AG04450 (cell line): ENCODE results near the gene PGS1. TPM values are rescaled to one million over a fixed set of nuclear protein-coding genes. Genes with fewer than 3 reads are reported as not detected.
A peak's percentile ranks its signal among the peaks of the same experiment; 100 is the strongest.

Experiments
- CTCF ChIA-PET: fragments of 300-600, 350-600 bp; formaldehyde crosslinking; extraction: SDS; loops from one replicate; lab custom pipeline; 2022; ENCODE audit warnings: antibody characterized with exemption, inconsistent platforms; lab: Charles Lee
- POLR2A ChIA-PET: fragments of 350-600 bp; formaldehyde crosslinking; extraction: SDS; loops from one replicate; lab custom pipeline; 2021; ENCODE audit warnings: antibody characterized with exemption, inconsistent platforms; lab: Yijun Ruan, JAX
- DNase-seq: peaks from one replicate; pipeline ENCODE4 v3.0.0-alpha.2; 2011; ENCODE audit warnings: low read depth, low spot score
- H3K27ac ChIP-seq: one replicate; pipeline ENCODE4 v1.5.1; 2012; ENCODE audit warnings: low read depth, low read length, control low read depth
- H3K27me3 ChIP-seq: one replicate; pipeline ENCODE4 v1.6.0; 2012; ENCODE audit warnings: low read length; ENCODE audit not compliant: control insufficient read depth, insufficient read depth
- H3K4me3 ChIP-seq: 2 replicates; pipeline ENCODE4 v1.5.1; 2011; ENCODE audit warnings: mild to moderate bottlenecking, low read depth, low read length, control low read depth
- H3K9me3 ChIP-seq: 2 replicates; pipeline ENCODE4 v1.5.1; 2012; ENCODE audit warnings: low read length; ENCODE audit not compliant: control insufficient read depth, insufficient read depth
- polyA plus RNA-seq: library from polyadenylated mRNA; depleted of rRNA; stranded (reverse); fragments of >200 nt; gene quantifications from 2 replicates; pipeline ENCODE4 v1.2.3, GENCODE V29; 2011
- TF ChIP-seq, protein P1 (sequence below): IDR thresholded peaks from 2 replicates; pipeline ENCODE4 v1.5.1; 2011; ENCODE audit warnings: low read depth, low read length, control low read depth, inconsistent platforms

PGS1 gene
- polyA plus RNA-seq, 1 experiment, result 31.0 TPM

DNA sequence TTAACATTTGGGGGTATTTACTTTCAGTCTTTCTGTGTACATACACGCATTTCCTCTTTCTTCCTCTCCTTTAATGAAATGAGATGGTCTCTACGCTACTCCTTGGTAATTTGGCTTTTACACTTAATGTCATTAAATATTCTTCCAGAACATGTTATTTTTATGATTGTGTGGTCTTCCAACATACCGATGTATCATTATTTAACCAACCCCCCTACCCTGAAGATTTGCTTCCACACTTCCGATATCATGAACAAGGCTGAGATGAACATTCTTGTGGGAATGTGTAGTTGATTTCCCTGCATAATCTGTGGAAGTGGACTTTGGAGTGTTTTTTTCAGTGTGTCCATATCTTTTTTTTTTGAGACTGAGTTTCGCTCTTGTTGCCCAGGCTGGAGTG lies 2.3 kb upstream of the PGS1 start:
- TF ChIP-seq, protein P1, sequence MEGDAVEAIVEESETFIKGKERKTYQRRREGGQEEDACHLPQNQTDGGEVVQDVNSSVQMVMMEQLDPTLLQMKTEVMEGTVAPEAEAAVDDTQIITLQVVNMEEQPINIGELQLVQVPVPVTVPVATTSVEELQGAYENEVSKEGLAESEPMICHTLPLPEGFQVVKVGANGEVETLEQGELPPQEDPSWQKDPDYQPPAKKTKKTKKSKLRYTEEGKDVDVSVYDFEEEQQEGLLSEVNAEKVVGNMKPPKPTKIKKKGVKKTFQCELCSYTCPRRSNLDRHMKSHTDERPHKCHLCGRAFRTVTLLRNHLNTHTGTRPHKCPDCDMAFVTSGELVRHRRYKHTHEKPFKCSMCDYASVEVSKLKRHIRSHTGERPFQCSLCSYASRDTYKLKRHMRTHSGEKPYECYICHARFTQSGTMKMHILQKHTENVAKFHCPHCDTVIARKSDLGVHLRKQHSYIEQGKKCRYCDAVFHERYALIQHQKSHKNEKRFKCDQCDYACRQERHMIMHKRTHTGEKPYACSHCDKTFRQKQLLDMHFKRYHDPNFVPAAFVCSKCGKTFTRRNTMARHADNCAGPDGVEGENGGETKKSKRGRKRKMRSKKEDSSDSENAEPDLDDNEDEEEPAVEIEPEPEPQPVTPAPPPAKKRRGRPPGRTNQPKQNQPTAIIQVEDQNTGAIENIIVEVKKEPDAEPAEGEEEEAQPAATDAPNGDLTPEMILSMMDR, result no peak
- peaks cover 4% of the 10 kb centered on the region; the same call in 1 of the 2 replicates for H3K9me3 ChIP-seq
- H3K27ac ChIP-seq, result peak overlapping the region; percentile 84
- H3K4me3 ChIP-seq, result no peak overlapping the region
- ChIA-PET CTCF (interaction anchor here (0.7 to 0.8 kb wide), 2 partner anchors 11 to 16 kb away, joined by 3 read pairs; no protein-coding TSS in a partner anchor), POLR2A (interaction anchor here (0.6 to 3.6 kb wide), 7 partner anchors 8 to 51 kb away, joined by 3 to 21 read pairs (median 7); partner anchors contain the start of gene SOCS3)
- H3K27me3 ChIP-seq, result no peaks in the 10 kb centered on the region
- DNase-seq, result no peak

DNA sequence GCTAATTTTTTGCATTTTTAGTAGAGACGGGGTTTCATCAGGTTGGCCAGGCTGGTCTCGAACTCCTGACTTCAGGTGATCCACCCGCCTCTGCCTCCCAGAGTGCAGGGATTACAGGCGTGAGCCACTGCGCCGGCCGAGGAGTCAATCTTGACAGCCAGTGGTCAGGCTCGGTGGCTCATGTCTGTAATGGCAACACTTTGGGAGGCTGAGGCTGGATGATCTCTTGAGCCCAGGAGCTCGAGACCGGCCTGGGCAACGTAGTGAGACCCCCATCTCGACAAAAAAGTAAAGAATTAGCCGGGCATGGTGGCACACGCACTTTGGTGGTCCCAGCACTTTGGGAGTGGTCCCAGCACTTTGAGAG lies 608 bp upstream of the PGS1 start:
- Histone ChIP-seq H3K27ac (peak overlapping the region; percentile 98), H3K27me3 (no peaks in the 10 kb centered on the region), H3K9me3 (peaks cover 4% of the 10 kb centered on the region; the same call in 1 of the 2 replicates), H3K4me3 (peak overlapping the region; percentile 89)
- no peak for DNase-seq
- POLR2A ChIA-PET, result interaction anchor here (0.8 kb wide), 1 partner anchor 70 kb away, joined by 6 read pairs; no protein-coding TSS in a partner anchor
- TF ChIP-seq, protein P1, result no peak
- CTCF ChIA-PET, result no interaction called here

DNA sequence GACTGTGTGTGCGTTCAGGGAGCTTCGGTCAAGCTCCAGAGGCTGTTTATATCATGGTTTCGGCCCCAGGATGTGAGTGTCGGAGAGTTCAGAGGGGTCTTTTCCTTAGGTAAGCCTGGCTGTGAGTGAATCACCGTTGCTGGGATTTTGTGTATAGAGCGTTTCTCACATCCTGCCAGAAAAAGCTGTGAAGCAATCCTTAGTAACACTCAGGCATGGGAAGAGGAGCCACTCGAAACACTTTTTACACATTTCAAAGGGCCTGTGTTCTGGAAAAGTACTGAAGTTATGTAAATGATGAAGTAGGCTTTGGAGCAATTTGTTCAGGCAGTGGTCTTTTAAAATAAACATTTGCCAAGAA lies 662 bp downstream of the PGS1 start:
- Histone ChIP-seq H3K27ac (peak overlapping the region; percentile 98), H3K4me3 (peak overlapping the region; percentile 89), H3K9me3 (peaks cover 4% of the 10 kb centered on the region; the same call in 1 of the 2 replicates), H3K27me3 (no peaks in the 10 kb centered on the region)
- ChIA-PET POLR2A (interaction anchor here (0.6 to 1.4 kb wide), 6 partner anchors 9 to 65 kb away, joined by 3 to 6 read pairs (median 4); no protein-coding TSS in a partner anchor), CTCF (interaction anchor here (1.3 to 2.1 kb wide), 2 partner anchors 18 to 330 kb away, joined by 4 to 9 read pairs; no protein-coding TSS in a partner anchor)
- TF ChIP-seq, protein P1, result no peak
- DNase-seq, result peak; percentile 65

DNA sequence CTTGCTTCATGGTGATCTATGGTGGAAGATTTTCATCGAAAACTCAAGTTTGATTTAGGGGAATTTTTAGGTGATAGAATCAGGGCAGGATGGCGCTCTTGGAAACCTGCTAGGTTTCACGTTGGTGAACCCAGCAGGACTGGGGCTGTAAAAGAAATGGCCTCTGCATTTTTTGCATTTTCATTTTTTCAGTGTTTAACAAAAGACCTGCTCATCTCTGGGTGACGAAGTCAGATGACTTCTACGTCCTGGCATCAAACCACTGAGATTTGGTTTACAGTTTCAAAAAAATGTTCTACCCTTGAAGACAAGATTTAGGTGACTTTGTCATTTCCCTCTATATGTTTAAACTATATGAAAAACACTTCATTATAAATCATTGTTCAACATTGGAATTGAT lies 1.9 kb downstream of the PGS1 start:
- no peak overlapping the region for H3K4me3 ChIP-seq
- TF ChIP-seq, protein P1, result no peak
- ChIA-PET POLR2A (no interaction called here), CTCF (interaction anchor here (1.3 to 2.1 kb wide), 2 partner anchors 19 to 328 kb away, joined by 4 to 9 read pairs; no protein-coding TSS in a partner anchor)
- DNase-seq, result no peak
- no peaks in the 10 kb centered on the region for H3K27me3 ChIP-seq
- peaks cover 4% of the 10 kb centered on the region; the same call in 1 of the 2 replicates for H3K9me3 ChIP-seq
- H3K27ac ChIP-seq, result no peak overlapping the region

DNA sequence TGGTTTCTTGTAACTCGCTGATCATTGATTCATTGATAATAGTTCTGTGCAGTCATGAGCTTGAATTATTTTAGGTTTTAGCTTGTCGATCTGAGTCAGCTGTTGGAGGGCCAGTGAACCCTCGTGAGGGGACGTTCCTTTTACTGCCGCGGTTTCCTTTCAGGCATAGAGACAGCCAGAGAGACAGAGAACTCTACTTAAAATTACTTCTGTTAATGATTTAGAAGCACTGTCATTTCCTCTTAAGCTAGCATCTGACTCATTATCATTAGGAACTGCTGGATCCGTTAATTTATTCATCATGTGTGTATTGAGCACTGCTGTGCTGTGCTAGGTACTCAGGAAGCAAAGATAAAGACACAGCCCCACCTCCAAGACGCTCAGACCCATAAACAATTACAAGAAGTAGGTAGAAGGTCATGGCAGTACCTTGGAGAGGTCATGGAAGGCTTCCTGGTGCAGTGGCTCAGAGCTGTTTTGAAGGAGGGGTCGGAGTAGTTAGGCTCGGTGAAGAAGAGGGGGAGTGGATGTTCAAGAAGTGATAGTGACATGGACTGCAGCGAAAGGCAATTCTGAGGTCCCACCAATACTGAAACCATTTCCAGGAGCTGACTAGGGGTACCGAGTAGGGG lies 3.3 kb downstream of the PGS1 start:
- POLR2A ChIA-PET, result no interaction called here
- Histone ChIP-seq H3K4me3 (no peak overlapping the region), H3K27ac (peak overlapping the region; percentile 21), H3K9me3 (peaks cover 4% of the 10 kb centered on the region; the same call in 1 of the 2 replicates), H3K27me3 (no peaks in the 10 kb centered on the region)
- TF ChIP-seq, protein P1, result no peak
- DNase-seq, result no peak
- CTCF ChIA-PET, result interaction anchor here (1.0 to 2.0 kb wide), 2 partner anchors 10 to 21 kb away, joined by 3 to 7 read pairs; partner anchors contain the start of gene SOCS3
